WERI-Rb-1 (cell line): ENCODE results near the gene PRXL2B.

Experiments
- DNase-seq: peaks from one replicate; pipeline ENCODE4 v3.0.0-alpha.2; 2020
- H3K27ac ChIP-seq: fragments of 250-450 bp; sonication (Bioruptor Pico); 2 replicates; pipeline ENCODE4 v1.5.1; 2020; ENCODE audit warnings: mild to moderate bottlenecking, moderate library complexity
- H3K27me3 ChIP-seq: fragments of 250-450 bp; sonication (Bioruptor Pico); 2 replicates; pipeline ENCODE4 v1.5.1; 2021; ENCODE audit warnings: mild to moderate bottlenecking, low read depth, moderate library complexity; ENCODE audit not compliant: insufficient read depth, severe bottlenecking
- H3K36me3 ChIP-seq: fragments of 250-450 bp; sonication (Bioruptor Pico); 2 replicates; pipeline ENCODE4 v1.5.1; 2020; ENCODE audit warnings: mild to moderate bottlenecking, moderate library complexity
- H3K4me3 ChIP-seq: 2 replicates; pipeline ENCODE4 v1.5.1; 2011; ENCODE audit warnings: low read depth, mild to moderate bottlenecking, control low read depth, low read length
- H3K9me3 ChIP-seq: fragments of 250-450 bp; sonication (Bioruptor Pico); 2 replicates; pipeline ENCODE4 v1.5.1; 2021; ENCODE audit warnings: mild to moderate bottlenecking, moderate library complexity; ENCODE audit not compliant: severe bottlenecking
- CTCF ChIP-seq: IDR thresholded peaks from 2 replicates; pipeline ENCODE4 v1.5.1; 2011; ENCODE audit warnings: low read depth, mild to moderate bottlenecking, control low read depth, inconsistent platforms, low read length

PRXL2B gene

GRCh38 chr1:2640626-2641025 is 54.0 kb downstream of the PRXL2B start:
- peaks cover 61% of the 10 kb centered on the region for H3K27me3 ChIP-seq
- H3K4me3 ChIP-seq, result no peak overlapping the region
- no peak for DNase-seq
- H3K9me3 ChIP-seq, result peaks cover 19% of the 10 kb centered on the region
- TF ChIP-seq CTCF, result no peak
- no peaks in the 10 kb centered on the region for H3K36me3 ChIP-seq
- no peak overlapping the region for H3K27ac ChIP-seq
